Urothelium cell line (cell line): ENCODE measurements around the gene GALNT15.
A peak's percentile ranks its signal among the peaks of the same experiment; 100 is the strongest.

Experiments used
- DNase-seq: peaks from one replicate; pipeline ENCODE4 v3.0.0; 2011; ENCODE audit warnings: low spot score, mixed read lengths
- FAIRE-seq: peaks from 2 replicates; lab custom pipeline; 2011; peaks lifted over from hg19 to GRCh38; lab: Jason Lieb, UNC

Gene GALNT15

GRCh38 chr3:16186086-16186485 lies 11.6 kb downstream of the GALNT15 start:
- no peak for DNase-seq
- no peak for FAIRE-seq

GRCh38 chr3:16186565-16186964 lies 12.1 kb downstream of the GALNT15 start:
- no peak for FAIRE-seq
- no peak for DNase-seq

- DNase-seq, result no peak
- no peak for FAIRE-seq
Measured at GRCh38 chr3:16187213-16187790, 12.8 kb downstream of the GALNT15 start.

GRCh38 chr3:16188071-16188470 lies 13.6 kb downstream of the GALNT15 start:
- FAIRE-seq (no peak), DNase-seq (no peak)

GRCh38 chr3:16189201-16189600 lies 14.7 kb downstream of the GALNT15 start:
- DNase-seq (no peak), FAIRE-seq (no peak)

GRCh38 chr3:16190704-16191103 lies 16.2 kb downstream of the GALNT15 start:
- no peak for FAIRE-seq
- no peak for DNase-seq

GRCh38 chr3:16191591-16191990 lies 17.1 kb downstream of the GALNT15 start:
- FAIRE-seq (no peak), DNase-seq (no peak)

- DNase-seq, result no peak
- FAIRE-seq, result no peak
Measured at GRCh38 chr3:16192176-16192811, 17.8 kb downstream of the GALNT15 start.

GRCh38 chr3:16198427-16198826 lies 23.9 kb downstream of the GALNT15 start:
- FAIRE-seq (no peak), DNase-seq (no peak)

GRCh38 chr3:16199769-16200168 lies 25.3 kb downstream of the GALNT15 start:
- DNase-seq, result no peak
- no peak for FAIRE-seq

- DNase-seq (peak; percentile 53), FAIRE-seq (peak; percentile 69)
Measured at GRCh38 chr3:16200411-16200810, 25.9 kb downstream of the GALNT15 start.

GRCh38 chr3:16203031-16203430 lies 28.6 kb downstream of the GALNT15 start:
- DNase-seq, result peak; percentile 65
- FAIRE-seq, result no peak

GRCh38 chr3:16203671-16204629 lies 29.5 kb downstream of the GALNT15 start:
- DNase-seq, result no peak

GRCh38 chr3:16204751-16205150 lies 30.3 kb downstream of the GALNT15 start:
- DNase-seq, result no peak
- no peak for FAIRE-seq

More at GRCh38 chr3:16203671-16204629, 29.5 kb downstream of the GALNT15 start:
- no peak for FAIRE-seq

- DNase-seq (peak; percentile 65), FAIRE-seq (no peak)
Measured at GRCh38 chr3:16205156-16205870, 30.8 kb downstream of the GALNT15 start.

- DNase-seq (no peak), FAIRE-seq (no peak)
Measured at GRCh38 chr3:16207031-16207430, 32.6 kb downstream of the GALNT15 start.

GRCh38 chr3:16211176-16211904 lies 36.9 kb downstream of the GALNT15 start:
- FAIRE-seq, result no peak
- DNase-seq, result no peak

- DNase-seq (no peak), FAIRE-seq (no peak)
Measured at GRCh38 chr3:16214366-16214765, 39.9 kb downstream of the GALNT15 start.

- DNase-seq (no peak), FAIRE-seq (no peak)
Measured at GRCh38 chr3:16216373-16216935, 42.0 kb downstream of the GALNT15 start.

GRCh38 chr3:16219777-16220176 lies 45.3 kb downstream of the GALNT15 start:
- no peak for DNase-seq
- FAIRE-seq, result no peak
